T-helper 17 cell (primary cell): ENCODE data around the gene JAG1. TPM values are rescaled to one million over a fixed set of nuclear protein-coding genes. Genes with fewer than 3 reads are reported as not detected.

Experiments used
- ATAC-seq: fragments of 150-1000 bp; cut with Tn5 transposase; 2 replicates; pipeline ENCODE4 v1.10.0; 2021; ENCODE audit warnings: mild to moderate bottlenecking, moderate library complexity
- DNase-seq, 3 donors: peaks; one replicate each; pipeline versions ENCODE4 v3.0.0 to v3.0.0-alpha.2; 2020 to 2021
- H3K9me3 ChIP-seq: one replicate; pipeline ENCODE4 v1.7.0; 2013; ENCODE audit warnings: low read length, mild to moderate bottlenecking; ENCODE audit not compliant: control insufficient read depth, poor library complexity, severe bottlenecking
- H3K27ac Mint-ChIP-seq: one replicate; pipeline ENCODE4 v1.8.0; 2022; ENCODE audit warnings: mild to moderate bottlenecking, moderate library complexity, mixed read lengths
- H3K27me3 Mint-ChIP-seq: one replicate; pipeline ENCODE4 v1.8.0; 2022; ENCODE audit warnings: mixed read lengths
- H3K36me3 Mint-ChIP-seq: one replicate; pipeline ENCODE4 v1.8.0; 2022; ENCODE audit warnings: low read depth, mixed read lengths
- H3K4me1 Mint-ChIP-seq: one replicate; pipeline ENCODE4 v1.8.0; 2022; ENCODE audit warnings: mild to moderate bottlenecking, mixed read lengths
- H3K4me3 Mint-ChIP-seq: one replicate; pipeline ENCODE4 v1.8.0; 2022; ENCODE audit warnings: mild to moderate bottlenecking, moderate library complexity, mixed read lengths
- total RNA-seq, 4 donors: library from RNA in 2 of 4; stranded (reverse) in 2 of 4; gene quantifications; one replicate each; pipeline ENCODE4 v1.2.3 and lab custom pipeline; 2022 to 2026

Gene JAG1
- total RNA-seq, 2 donors from 2014 or later: 4.3 to 4.6 TPM

- H3K4me1 Mint-ChIP-seq: no peaks in the 10 kb centered on the region
- no peak overlapping the region for H3K27ac Mint-ChIP-seq
- DNase-seq (no peak), ATAC-seq (no peak)
- H3K9me3 ChIP-seq: no peaks in the 10 kb centered on the region
- no peaks in the 10 kb centered on the region for H3K36me3 Mint-ChIP-seq
- no peak overlapping the region for H3K4me3 Mint-ChIP-seq
- H3K27me3 Mint-ChIP-seq: peaks cover 19% of the 10 kb centered on the region
These were observed 36.1 kb upstream of the JAG1 start for GRCh38 chr20:10709916-10710315.

DNA sequence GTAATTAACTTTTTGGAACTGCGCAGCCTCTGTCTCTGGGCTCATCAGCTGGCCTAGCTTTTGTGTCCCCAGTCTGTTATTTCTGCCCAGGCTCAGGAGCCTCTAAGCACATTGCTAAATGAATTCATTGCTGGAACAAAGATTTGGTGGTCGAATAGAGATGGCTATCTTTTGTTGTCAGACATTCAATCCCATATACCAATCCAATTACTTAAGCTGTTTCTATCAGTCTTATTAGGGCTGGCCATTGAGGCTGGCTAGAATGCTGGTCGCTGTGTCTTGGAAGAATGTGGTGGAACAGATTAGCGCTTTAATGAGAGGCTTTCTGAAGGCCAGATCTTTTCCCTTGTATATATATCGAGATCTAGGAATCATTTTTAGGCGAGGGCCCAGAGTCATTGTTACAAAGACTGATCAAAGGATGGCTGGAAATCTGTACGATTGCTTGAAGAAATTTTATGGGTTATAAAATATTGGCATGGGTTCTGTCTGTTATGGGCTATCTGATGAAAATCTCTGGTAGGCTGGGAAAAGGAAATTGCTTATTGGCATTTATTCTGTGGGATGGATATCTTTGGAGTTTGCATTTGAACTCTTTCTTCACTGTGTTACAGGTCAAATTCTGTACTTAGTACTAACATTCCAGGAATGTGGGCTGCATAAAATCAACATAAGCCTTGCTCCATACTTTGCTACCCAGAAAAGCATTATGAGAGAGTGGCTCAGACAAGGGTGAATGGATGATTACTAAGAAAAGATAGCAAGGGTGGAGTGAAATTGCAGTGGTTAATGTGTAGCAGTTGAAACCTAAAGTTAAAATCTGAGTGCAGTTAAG is 34.8 kb upstream of the JAG1 start:
- Mint-ChIP-seq H3K36me3 (no peaks in the 10 kb centered on the region), H3K27ac (no peak overlapping the region), H3K4me1 (no peaks in the 10 kb centered on the region), H3K27me3 (peaks cover 14% of the 10 kb centered on the region), H3K4me3 (no peak overlapping the region)
- no peak for ATAC-seq
- no peaks in the 10 kb centered on the region for H3K9me3 ChIP-seq
- DNase-seq: no peak

GRCh38 chr20:10707791-10708190 is 34.0 kb upstream of the JAG1 start:
- DNase-seq: no peak
- no peak overlapping the region for H3K4me3 Mint-ChIP-seq

DNA sequence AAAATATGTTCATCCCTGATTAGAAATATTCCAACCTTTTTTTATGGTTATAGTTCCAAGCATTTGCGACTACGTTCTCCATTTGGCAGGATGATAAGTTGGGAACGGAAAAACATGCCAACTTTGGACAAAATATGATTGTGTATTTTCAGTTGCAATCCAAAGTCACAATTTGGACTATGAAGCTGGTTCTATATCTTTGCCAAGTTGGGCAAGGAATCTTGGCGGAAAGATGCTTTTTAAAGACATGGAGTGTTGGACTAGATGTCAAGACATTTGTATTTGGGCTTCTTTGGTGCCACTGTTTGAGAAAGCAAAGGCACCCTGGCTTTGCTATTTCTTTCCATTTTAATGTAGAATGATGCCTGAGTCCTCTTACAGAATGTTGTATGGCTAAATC is 33.3 kb upstream of the JAG1 start:
- Mint-ChIP-seq H3K4me3 (no peak overlapping the region), H3K36me3 (no peaks in the 10 kb centered on the region), H3K4me1 (no peaks in the 10 kb centered on the region), H3K27ac (no peak overlapping the region), H3K27me3 (peaks cover 14% of the 10 kb centered on the region)
- ATAC-seq (no peak), DNase-seq (no peak)
- H3K9me3 ChIP-seq: no peaks in the 10 kb centered on the region

More at GRCh38 chr20:10707791-10708190, 34.0 kb upstream of the JAG1 start:
- Mint-ChIP-seq H3K36me3 (no peaks in the 10 kb centered on the region), H3K4me1 (no peaks in the 10 kb centered on the region), H3K27ac (no peak overlapping the region), H3K27me3 (peaks cover 14% of the 10 kb centered on the region)
- H3K9me3 ChIP-seq: no peaks in the 10 kb centered on the region
- no peak for ATAC-seq

GRCh38 chr20:10706460-10706811 is 32.6 kb upstream of the JAG1 start:
- no peaks in the 10 kb centered on the region for H3K36me3 Mint-ChIP-seq
- no peak for ATAC-seq
- peaks cover 14% of the 10 kb centered on the region for H3K27me3 Mint-ChIP-seq
- H3K4me1 Mint-ChIP-seq: no peaks in the 10 kb centered on the region
- H3K4me3 Mint-ChIP-seq: no peak overlapping the region
- no peak for DNase-seq
- no peak overlapping the region for H3K27ac Mint-ChIP-seq
- no peaks in the 10 kb centered on the region for H3K9me3 ChIP-seq

DNA sequence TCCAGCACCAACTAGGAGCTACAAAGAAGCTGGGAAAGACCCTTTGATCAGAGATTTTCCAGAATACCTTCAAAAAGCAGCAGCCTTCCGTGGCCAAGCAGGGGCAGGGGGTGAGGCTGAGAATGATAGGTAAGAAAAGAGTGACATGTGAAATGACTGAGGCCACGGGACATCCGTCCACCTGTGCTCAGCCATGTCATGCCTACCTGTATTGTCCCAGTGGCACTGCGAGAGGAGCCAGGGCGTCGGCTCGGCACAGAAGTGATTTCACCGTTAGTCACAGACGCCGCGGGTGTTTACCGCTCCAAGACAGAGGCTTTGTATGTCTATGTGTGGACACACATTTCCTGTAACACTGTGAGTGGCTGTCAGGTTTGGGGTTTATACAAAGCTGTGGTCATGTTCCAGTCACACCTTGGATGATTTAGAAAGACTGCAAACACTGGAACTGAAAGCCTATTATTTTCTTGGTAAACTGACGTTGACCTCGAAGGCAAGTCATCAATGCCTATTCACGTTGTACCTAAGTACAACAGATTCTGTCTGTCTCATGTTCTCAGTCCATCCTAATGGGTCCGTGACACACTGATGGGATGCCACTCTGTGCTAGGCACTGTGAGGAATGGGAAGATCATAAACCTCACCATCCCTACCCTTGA is 32.1 kb upstream of the JAG1 start:
- Mint-ChIP-seq H3K27me3 (peaks cover 14% of the 10 kb centered on the region), H3K4me1 (no peaks in the 10 kb centered on the region), H3K36me3 (no peaks in the 10 kb centered on the region), H3K27ac (no peak overlapping the region), H3K4me3 (no peak overlapping the region)
- H3K9me3 ChIP-seq: no peaks in the 10 kb centered on the region
- no peak for ATAC-seq
- no peak for DNase-seq

GRCh38 chr20:10701607-10702006 is 27.8 kb upstream of the JAG1 start:
- Mint-ChIP-seq H3K4me1 (no peaks in the 10 kb centered on the region), H3K4me3 (no peak overlapping the region), H3K27ac (no peak overlapping the region), H3K36me3 (no peaks in the 10 kb centered on the region), H3K27me3 (peaks cover 4% of the 10 kb centered on the region)
- DNase-seq (no peak), ATAC-seq (no peak)
- H3K9me3 ChIP-seq: peaks cover 2% of the 10 kb centered on the region

- Mint-ChIP-seq H3K36me3 (no peaks in the 10 kb centered on the region), H3K27ac (no peak overlapping the region), H3K4me1 (no peaks in the 10 kb centered on the region), H3K4me3 (no peak overlapping the region), H3K27me3 (no peaks in the 10 kb centered on the region)
- peaks cover 4% of the 10 kb centered on the region for H3K9me3 ChIP-seq
- ATAC-seq (no peak), DNase-seq (no peak)
These were observed 26.1 kb upstream of the JAG1 start for GRCh38 chr20:10699941-10700340.

- no peak overlapping the region for H3K4me3 Mint-ChIP-seq
- H3K27me3 Mint-ChIP-seq: peaks cover 1% of the 10 kb centered on the region
- no peaks in the 10 kb centered on the region for H3K36me3 Mint-ChIP-seq
- DNase-seq: no peak
- no peak for ATAC-seq
- H3K4me1 Mint-ChIP-seq: no peaks in the 10 kb centered on the region
- peaks cover 4% of the 10 kb centered on the region for H3K9me3 ChIP-seq
- H3K27ac Mint-ChIP-seq: no peak overlapping the region
These were observed 25.7 kb upstream of the JAG1 start for GRCh38 chr20:10699489-10699888.

DNA sequence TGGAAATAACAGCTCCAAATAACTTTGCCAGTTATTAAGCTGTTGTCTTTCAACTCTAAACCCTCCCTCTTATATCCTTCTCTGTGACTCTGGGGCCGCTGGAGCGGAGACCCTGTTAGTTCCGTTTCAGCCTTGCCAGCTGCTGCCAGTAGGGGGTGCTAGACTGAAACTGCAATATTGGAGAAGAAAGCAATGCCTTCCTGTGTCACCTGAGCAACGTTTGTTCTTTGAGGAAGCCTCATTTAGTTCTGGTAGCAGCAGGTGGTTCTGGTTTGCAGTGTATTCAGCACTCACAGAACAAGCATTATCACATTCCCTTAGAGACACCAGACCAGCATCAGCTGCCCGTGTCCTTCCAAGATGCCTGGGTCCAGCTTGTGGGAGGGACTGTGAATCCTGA is 22.9 kb upstream of the JAG1 start:
- Mint-ChIP-seq H3K4me3 (no peak overlapping the region), H3K36me3 (no peaks in the 10 kb centered on the region), H3K27ac (no peak overlapping the region), H3K4me1 (no peaks in the 10 kb centered on the region), H3K27me3 (peaks cover 6% of the 10 kb centered on the region)
- H3K9me3 ChIP-seq: peaks cover 4% of the 10 kb centered on the region
- ATAC-seq (no peak), DNase-seq (no peak)

GRCh38 chr20:10689385-10689784 is 15.6 kb upstream of the JAG1 start:
- DNase-seq (no peak), ATAC-seq (no peak)
- Mint-ChIP-seq H3K36me3 (no peaks in the 10 kb centered on the region), H3K27me3 (peaks cover 27% of the 10 kb centered on the region), H3K4me3 (no peak overlapping the region), H3K27ac (no peak overlapping the region), H3K4me1 (no peaks in the 10 kb centered on the region)
- H3K9me3 ChIP-seq: no peaks in the 10 kb centered on the region

DNA sequence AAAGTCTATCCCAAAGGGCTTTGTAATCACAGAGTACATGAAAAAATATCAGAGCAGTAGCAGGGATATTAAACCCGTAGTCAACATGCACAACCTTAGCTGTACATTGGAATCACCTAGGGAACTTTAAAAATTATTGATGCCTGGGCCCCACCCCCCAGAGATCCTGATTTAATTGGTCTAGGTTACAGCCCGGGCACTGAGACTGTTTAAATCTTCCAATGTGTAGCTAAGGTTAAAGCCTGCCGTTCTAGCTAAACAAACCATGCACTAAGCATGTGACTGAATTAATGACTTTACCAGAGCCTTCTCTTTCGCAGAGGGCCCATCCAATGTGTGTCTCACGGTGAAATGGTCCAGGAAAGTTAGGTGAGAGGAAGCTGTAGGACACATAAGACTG is 14.1 kb upstream of the JAG1 start:
- Mint-ChIP-seq H3K36me3 (no peaks in the 10 kb centered on the region), H3K4me3 (no peak overlapping the region), H3K27ac (no peak overlapping the region), H3K27me3 (peaks cover 26% of the 10 kb centered on the region), H3K4me1 (no peaks in the 10 kb centered on the region)
- ATAC-seq (no peak), DNase-seq (no peak)
- no peaks in the 10 kb centered on the region for H3K9me3 ChIP-seq

DNA sequence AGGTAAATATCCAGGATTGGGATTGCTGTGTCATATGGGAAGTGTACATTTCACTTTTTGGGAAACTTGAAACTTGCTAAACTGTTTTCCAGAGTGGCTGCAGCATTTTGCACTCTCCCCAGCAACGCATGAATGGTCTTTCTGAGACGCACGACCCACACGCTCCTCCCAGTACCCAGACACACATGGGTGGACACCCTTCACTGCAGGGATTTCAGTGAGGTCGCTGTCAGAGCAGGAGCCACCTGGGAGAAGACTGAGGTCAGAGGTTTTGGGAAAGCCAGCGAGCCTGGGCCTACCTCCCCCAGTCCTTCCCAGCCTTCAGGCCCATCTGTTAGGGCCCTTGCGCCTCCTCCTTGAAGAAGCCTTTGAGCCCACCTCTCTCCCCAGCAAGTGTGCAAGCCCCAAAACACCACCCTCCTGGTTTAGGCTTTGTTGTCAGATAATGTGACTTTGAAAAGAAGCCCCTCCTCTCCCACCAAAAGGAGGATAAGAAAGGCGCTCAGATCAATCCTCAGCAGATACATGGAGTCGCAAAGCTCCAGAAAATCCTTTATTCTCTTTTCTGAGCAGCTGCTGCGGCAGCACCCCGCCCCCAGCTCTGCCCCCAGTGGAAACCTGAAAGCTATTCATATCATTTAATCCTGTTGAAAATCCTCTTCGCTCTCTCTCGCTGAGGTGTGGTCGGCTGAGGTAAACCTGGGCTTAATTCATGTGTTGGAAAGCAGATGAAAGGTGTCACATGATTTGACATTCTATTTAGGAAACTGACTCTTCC is 12.7 kb upstream of the JAG1 start:
- DNase-seq (no peak), ATAC-seq (no peak)
- no peaks in the 10 kb centered on the region for H3K4me1 Mint-ChIP-seq
- no peak overlapping the region for H3K4me3 Mint-ChIP-seq
- H3K9me3 ChIP-seq: no peaks in the 10 kb centered on the region
- peaks cover 32% of the 10 kb centered on the region for H3K27me3 Mint-ChIP-seq
- no peaks in the 10 kb centered on the region for H3K36me3 Mint-ChIP-seq
- H3K27ac Mint-ChIP-seq: no peak overlapping the region
